HL-60 (cell line): Measurements from ENCODE around the gene PGP.

Experiments used
- DNase-seq, 2 experiments: peaks; one replicate each; pipeline ENCODE4 v3.0.0-alpha.2; 2010 to 2020; ENCODE audit warnings: low read depth in 1 of 2, low spot score in 1 of 2
- H3K27ac ChIP-seq: fragments of 250-450 bp; sonication (Bioruptor Pico); replicated peaks from 2 replicates; pipeline ENCODE4 v1.5.1; 2020; ENCODE audit warnings: mild to moderate bottlenecking, moderate library complexity
- H3K27me3 ChIP-seq: fragments of 250-450 bp; sonication (Bioruptor Pico); 2 replicates; pipeline ENCODE4 v1.5.1; 2021; ENCODE audit warnings: mild to moderate bottlenecking, moderate library complexity; ENCODE audit not compliant: insufficient read depth, poor library complexity, severe bottlenecking
- H3K4me3 ChIP-seq: replicated peaks from 2 replicates; pipeline ENCODE4 v1.5.1; 2011; ENCODE audit warnings: mild to moderate bottlenecking, control low read depth, low read length; ENCODE audit not compliant: insufficient read depth
- CTCF ChIP-seq: IDR thresholded peaks from one replicate; pipeline ENCODE4 v1.5.1; 2011; ENCODE audit warnings: low read length, control low read depth, inconsistent platforms; ENCODE audit not compliant: insufficient read depth
- GABPA ChIP-seq: IDR thresholded peaks from 2 replicates; pipeline ENCODE4 v1.6.1; 2012; ENCODE audit warnings: low read depth
- POLR2AphosphoS5 ChIP-seq: IDR thresholded peaks from 2 replicates; pipeline ENCODE4 v1.6.1; 2012; ENCODE audit warnings: low read depth
- REST ChIP-seq: IDR thresholded peaks from 2 replicates; pipeline ENCODE4 v1.6.1; 2012; ENCODE audit warnings: low read depth; ENCODE audit not compliant: insufficient replicate concordance
- SPI1 ChIP-seq: IDR thresholded peaks from 2 replicates; pipeline ENCODE4 v1.6.1; 2012; ENCODE audit warnings: low read depth, mild to moderate bottlenecking, borderline replicate concordance

The PGP gene

GRCh38 chr16:2246301-2246885, 31.8 kb upstream of the PGP start:
- no peak for TF ChIP-seq SPI1
- no peak for TF ChIP-seq REST
- TF ChIP-seq CTCF = no peak
- no peak for TF ChIP-seq POLR2AphosphoS5
- no peak for TF ChIP-seq GABPA
- Histone ChIP-seq H3K27me3 (no peaks in the 10 kb centered on the region), H3K27ac (no peak overlapping the region), H3K4me3 (no peak overlapping the region)
- DNase-seq = no peak

- H3K27ac ChIP-seq = no peak overlapping the region
- TF ChIP-seq CTCF = no peak
- no peaks in the 10 kb centered on the region for H3K27me3 ChIP-seq
Measured at GRCh38 chr16:2244926-2245795, 30.5 kb upstream of the PGP start.

GRCh38 chr16:2244301-2244700, 29.7 kb upstream of the PGP start:
- TF ChIP-seq CTCF = no peak
- TF ChIP-seq SPI1 = no peak
- no peak for TF ChIP-seq REST
- DNase-seq = no peak
- Histone ChIP-seq H3K27ac (no peak overlapping the region), H3K27me3 (no peaks in the 10 kb centered on the region), H3K4me3 (no peak overlapping the region)

More at GRCh38 chr16:2244926-2245795, 30.5 kb upstream of the PGP start:
- DNase-seq = no peak
- H3K4me3 ChIP-seq = no peak overlapping the region

- DNase-seq = no peak
- no peak overlapping the region for H3K27ac ChIP-seq
- TF ChIP-seq POLR2AphosphoS5 = no peak
- no peak for TF ChIP-seq GABPA
- no peaks in the 10 kb centered on the region for H3K27me3 ChIP-seq
- no peak overlapping the region for H3K4me3 ChIP-seq
Measured at GRCh38 chr16:2243781-2244180, 29.1 kb upstream of the PGP start.
